HK-2 (cell line): ENCODE measurements around the gene BMP6.

ENCODE experiments used
- DNase-seq: peaks from one replicate; pipeline ENCODE4 v3.0.0-alpha.2; 2018; ENCODE audit not compliant: unreplicated experiment

The BMP6 gene

GRCh38 chr6:7719364-7719850 is 6.5 kb upstream of the BMP6 start:
- no peak for DNase-seq

GRCh38 chr6:7720346-7720745 is 5.6 kb upstream of the BMP6 start:
- DNase-seq: no peak

- no peak for DNase-seq
Observed at GRCh38 chr6:7721649-7722048, 4.2 kb upstream of the BMP6 start.

GRCh38 chr6:7723041-7723447 is 2.9 kb upstream of the BMP6 start:
- peak; percentile 75 for DNase-seq

GRCh38 chr6:7723554-7723953 is 2.3 kb upstream of the BMP6 start:
- DNase-seq: no peak

GRCh38 chr6:7725412-7725811 is 487 bp upstream of the BMP6 start:
- DNase-seq: no peak

- DNase-seq: peak; percentile 32
Observed at GRCh38 chr6:7726416-7727085, 652 bp downstream of the BMP6 start.

- no peak for DNase-seq
Observed at GRCh38 chr6:7727086-7727945, 1.4 kb downstream of the BMP6 start.

GRCh38 chr6:7727946-7728854 is 2.3 kb downstream of the BMP6 start:
- no peak for DNase-seq

GRCh38 chr6:7728855-7729590 is 3.1 kb downstream of the BMP6 start:
- DNase-seq: no peak

- no peak for DNase-seq
Observed at GRCh38 chr6:7730001-7730783, 4.3 kb downstream of the BMP6 start.

GRCh38 chr6:7730784-7731227 is 4.9 kb downstream of the BMP6 start:
- DNase-seq: peak; percentile 37

- DNase-seq: no peak
Observed at GRCh38 chr6:7731294-7731693, 5.4 kb downstream of the BMP6 start.

- no peak for DNase-seq
Observed at GRCh38 chr6:7732228-7732627, 6.3 kb downstream of the BMP6 start.

GRCh38 chr6:7734707-7735383 is 8.9 kb downstream of the BMP6 start:
- no peak for DNase-seq

- DNase-seq: no peak
Observed at GRCh38 chr6:7737106-7737505, 11.2 kb downstream of the BMP6 start.

GRCh38 chr6:7737867-7738266 is 12.0 kb downstream of the BMP6 start:
- DNase-seq: no peak

- DNase-seq: no peak
Observed at GRCh38 chr6:7742223-7742785, 16.4 kb downstream of the BMP6 start.

GRCh38 chr6:7745942-7746341 is 20.0 kb downstream of the BMP6 start:
- DNase-seq: no peak

GRCh38 chr6:7747016-7747415 is 21.1 kb downstream of the BMP6 start:
- DNase-seq: no peak
